Breast epithelium (tissue), 4 donors: ENCODE results near the gene ZNF407. TPM values are rescaled to one million over a fixed set of nuclear protein-coding genes. Genes with fewer than 3 reads are reported as not detected.

ENCODE experiments used
- DNase-seq, 2 donors: peaks; one replicate each; pipeline ENCODE4 v3.0.0-alpha.2; 2019; ENCODE audit warnings: low spot score in 2 of 2
- H3K27ac ChIP-seq, 2 donors: fragments of 200-600 bp; sonication (generic) in 1 of 2; one replicate each; pipeline ENCODE4 v1.5.1; 2016 to 2019; ENCODE audit warnings: mild to moderate bottlenecking in 1 of 2
- H3K27me3 ChIP-seq, 2 donors: fragments of 200-600 bp; sonication (generic) in 1 of 2; one replicate each; pipeline versions ENCODE4 v1.5.1 to v1.6.0; 2017 to 2019; ENCODE audit warnings: control low read depth in 1 of 2, mild to moderate bottlenecking in 1 of 2
- H3K36me3 ChIP-seq: fragments of 200-600 bp; one replicate; pipeline ENCODE4 v1.5.1; 2019
- H3K4me1 ChIP-seq, 2 donors: fragments of 200-600 bp; sonication (generic); one replicate each; pipeline ENCODE4 v1.5.1; 2016 to 2019; ENCODE audit warnings: control low read depth in 1 of 2
- H3K4me3 ChIP-seq, 3 donors: fragments of 200-600 bp; sonication (generic); 1 replicate in 2 of 3; 2 replicates in 1 of 3; pipeline ENCODE4 v1.5.1; 2016 to 2019; ENCODE audit warnings: mild to moderate bottlenecking in 3 of 3, moderate library complexity in 2 of 3
- H3K9me3 ChIP-seq, 2 donors: fragments of 200-600 bp; sonication (generic) in 1 of 2; one replicate each; pipeline ENCODE4 v1.5.1; 2016 to 2019; ENCODE audit warnings: control low read depth in 1 of 2
- CTCF ChIP-seq, 3 donors: fragments of 450-650 bp; IDR thresholded peaks; one replicate each; pipeline ENCODE4 v1.5.1; 2016 to 2017; ENCODE audit warnings: antibody characterized with exemption in 3 of 3, mild to moderate bottlenecking in 3 of 3, moderate library complexity in 3 of 3
- POLR2A ChIP-seq: fragments of 450-650 bp; IDR thresholded peaks from one replicate; pipeline ENCODE4 v1.6.1; 2016; ENCODE audit warnings: antibody characterized with exemption, mild to moderate bottlenecking, moderate library complexity
- POLR2AphosphoS5 ChIP-seq, 3 donors: sonication (generic); formaldehyde crosslinking; IDR thresholded peaks; one replicate each; pipeline ENCODE4 v1.6.1; 2017; ENCODE audit warnings: antibody characterized with exemption in 3 of 3
- intact Hi-C: fragments of 100-400 bp; cut with DNase I; formaldehyde crosslinking; loops from one replicate; pipeline ENCODE4 v1.15.1; 2023; ENCODE audit warnings: low total_unique reads
- total RNA-seq, 3 donors: library from RNA; depleted of rRNA; stranded (reverse); fragments of >200 nt; gene quantifications; one replicate each; pipeline ENCODE4 v1.1.0, GENCODE V29; 2016

Gene ZNF407
- total RNA-seq, 3 donors from 2014 or later = 14.9 to 30.1 (median 22.3) TPM

- no peak for DNase-seq
- no peak for TF ChIP-seq POLR2AphosphoS5 (IDR thresholded peaks at IDR 0.05)
- TF ChIP-seq CTCF (IDR thresholded peaks at IDR 0.05) = no peak
- no peak for TF ChIP-seq POLR2A
- H3K4me3 ChIP-seq = no peak overlapping the region
- no peak overlapping the region for H3K27ac ChIP-seq
- peaks cover 17 to 34% of the 10 kb centered on the region in 2 donors for H3K9me3 ChIP-seq
- H3K4me1 ChIP-seq = no peaks in the 10 kb centered on the region
- intact Hi-C loops = no loop called here
- H3K36me3 ChIP-seq = no peaks in the 10 kb centered on the region
- H3K27me3 ChIP-seq = no peaks in the 10 kb centered on the region
Observed at GRCh38 chr18:75074196-75075015, 476.7 kb downstream of the ZNF407 start.

GRCh38 chr18:75075016-75075305, 477.3 kb downstream of the ZNF407 start:
- Histone ChIP-seq H3K9me3 (peaks cover 17 to 34% of the 10 kb centered on the region in 2 donors), H3K27ac (no peak overlapping the region), H3K36me3 (no peaks in the 10 kb centered on the region), H3K27me3 (no peaks in the 10 kb centered on the region), H3K4me1 (no peaks in the 10 kb centered on the region), H3K4me3 (no peak overlapping the region)
- no peak for DNase-seq
- no peak for TF ChIP-seq CTCF (IDR thresholded peaks at IDR 0.05)
- intact Hi-C loops = no loop called here

GRCh38 chr18:75075429-75075841, 477.8 kb downstream of the ZNF407 start:
- intact Hi-C loops = no loop called here
- no peak overlapping the region for H3K27ac ChIP-seq
- no peaks in the 10 kb centered on the region for H3K27me3 ChIP-seq
- no peak for DNase-seq
- no peaks in the 10 kb centered on the region for H3K36me3 ChIP-seq
- H3K4me3 ChIP-seq = no peak overlapping the region
- no peaks in the 10 kb centered on the region for H3K4me1 ChIP-seq
- TF ChIP-seq CTCF (IDR thresholded peaks at IDR 0.05) (no peak), POLR2AphosphoS5 (IDR thresholded peaks at IDR 0.05) (no peak), POLR2A (no peak)
- H3K9me3 ChIP-seq = peaks cover 17 to 34% of the 10 kb centered on the region in 2 donors

- Histone ChIP-seq H3K27me3 (no peaks in the 10 kb centered on the region), H3K9me3 (peaks cover 17 to 32% of the 10 kb centered on the region in 2 donors)
- DNase-seq = no peak
Observed at GRCh38 chr18:75076286-75076685, 478.6 kb downstream of the ZNF407 start.

More at GRCh38 chr18:75076286-75076685, 478.6 kb downstream of the ZNF407 start:
- intact Hi-C loops = no loop called here
- H3K4me3 ChIP-seq = no peak overlapping the region
- H3K27ac ChIP-seq = no peak overlapping the region
- H3K36me3 ChIP-seq = no peaks in the 10 kb centered on the region
- no peaks in the 10 kb centered on the region for H3K4me1 ChIP-seq
- TF ChIP-seq POLR2AphosphoS5 (IDR thresholded peaks at IDR 0.05) = no peak
- TF ChIP-seq CTCF (IDR thresholded peaks at IDR 0.05) = no peak
- TF ChIP-seq POLR2A = no peak
